Peyer's patch (tissue), 4 donors: Measurements from ENCODE around the gene DPY19L2. TPM values are rescaled to one million over a fixed set of nuclear protein-coding genes. Genes with fewer than 3 reads are reported as not detected.
"Not testable (repeated sequence)": the region's sequence is repeated elsewhere in the genome, so short reads cannot be mapped to it uniquely, and the experiment has no call there.

ENCODE experiments used
- DNase-seq, 3 donors: peaks; one replicate each; pipeline ENCODE4 v3.0.0-alpha.2; 2017 to 2019
- H3K27ac ChIP-seq, 4 donors: fragments of 200-600 bp; sonication (generic); one replicate each; pipeline ENCODE4 v1.5.1; 2016 to 2019
- H3K27me3 ChIP-seq, 2 donors: fragments of 200-600 bp; sonication (generic); one replicate each; pipeline ENCODE4 v1.5.1; 2019
- H3K36me3 ChIP-seq, 3 donors: fragments of 200-600 bp; sonication (generic); one replicate each; pipeline ENCODE4 v1.5.1; 2016 to 2019
- H3K4me1 ChIP-seq, 4 donors: fragments of 200-600 bp; sonication (generic); one replicate each; pipeline ENCODE4 v1.5.1; 2016 to 2019
- H3K4me3 ChIP-seq, 4 donors: fragments of 200-600 bp; sonication (generic); 1 replicate in 3 of 4; 2 replicates in 1 of 4; pipeline ENCODE4 v1.5.1; 2016 to 2019; ENCODE audit warnings: mild to moderate bottlenecking in 1 of 4
- H3K9me3 ChIP-seq, 4 donors: fragments of 200-600 bp; sonication (generic); one replicate each; pipeline ENCODE4 v1.5.1; 2016 to 2019; ENCODE audit warnings: mild to moderate bottlenecking in 1 of 4
- total RNA-seq, 4 donors: library from RNA; depleted of rRNA; stranded (reverse); fragments of >200 nt; gene quantifications; one replicate each; pipeline ENCODE4 v1.1.0, GENCODE V29; 2016

The DPY19L2 gene
- total RNA-seq, 4 donors from 2014 or later = 0.35 to 7.4 (median 2.7) TPM

DNA sequence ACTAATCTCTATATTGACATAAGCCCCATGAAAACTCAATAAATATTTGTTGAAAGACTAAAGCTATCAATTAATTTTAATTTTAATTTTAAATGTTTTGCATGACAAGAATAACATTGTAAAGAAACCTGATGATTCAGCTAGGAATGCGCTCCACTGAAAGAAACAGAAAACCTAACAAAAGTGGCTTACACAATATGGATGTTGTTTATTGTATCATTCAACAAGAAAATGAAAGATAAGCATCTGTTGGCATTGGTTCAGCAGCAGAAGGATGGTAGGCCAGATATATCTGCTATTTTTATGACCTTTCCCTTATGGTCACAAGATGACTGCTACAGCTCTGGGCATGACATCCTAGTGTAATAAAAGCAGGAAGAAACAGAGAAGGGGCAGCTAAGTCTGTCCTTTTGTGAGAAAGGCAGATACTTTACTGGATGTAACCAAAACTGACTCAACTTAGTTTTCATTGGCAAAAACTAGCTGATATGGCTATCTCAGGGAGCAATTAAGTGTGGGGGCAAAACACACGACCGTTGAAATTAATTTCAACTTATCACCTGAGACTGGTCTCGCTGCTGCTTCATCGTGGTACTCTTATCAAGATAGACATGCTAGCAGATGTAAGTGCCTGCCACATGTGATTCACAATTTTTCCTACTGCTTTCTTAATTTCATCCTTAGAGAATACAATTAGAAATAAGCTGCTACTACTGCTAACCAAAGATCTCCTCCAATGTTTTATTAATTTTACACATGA lies 24.7 kb downstream of the DPY19L2 start:
- not testable (repeated sequence) for H3K36me3 ChIP-seq, H3K4me1 ChIP-seq, H3K4me3 ChIP-seq, H3K27ac ChIP-seq, H3K9me3 ChIP-seq, DNase-seq, H3K27me3 ChIP-seq

DNA sequence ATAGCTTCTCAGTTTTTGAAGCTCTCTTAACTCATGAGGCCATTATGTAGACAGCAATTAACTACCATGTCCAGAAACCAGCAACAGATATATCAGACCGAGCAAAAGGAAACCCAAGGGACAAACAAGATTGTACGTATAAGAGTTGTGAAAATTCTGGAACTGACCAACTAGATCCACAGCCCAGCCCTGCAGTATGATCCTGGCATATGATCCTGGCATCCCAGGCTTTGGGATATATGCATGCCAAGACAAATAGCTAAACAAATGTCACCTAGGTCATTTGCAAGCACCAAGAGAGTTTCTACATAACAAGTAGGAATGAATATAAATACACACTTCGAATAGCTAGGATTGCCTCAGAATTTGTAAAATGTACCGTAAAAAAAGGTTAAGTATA lies 44.0 kb downstream of the DPY19L2 start:
- H3K36me3 ChIP-seq, H3K4me3 ChIP-seq, H3K27me3 ChIP-seq, H3K4me1 ChIP-seq, H3K27ac ChIP-seq, DNase-seq, H3K9me3 ChIP-seq: not testable (repeated sequence)

- not testable (repeated sequence) for H3K4me1 ChIP-seq, H3K27me3 ChIP-seq, H3K27ac ChIP-seq, H3K4me3 ChIP-seq, DNase-seq, H3K36me3 ChIP-seq, H3K9me3 ChIP-seq
Observed at GRCh38 chr12:63615544-63615943, 52.7 kb downstream of the DPY19L2 start.

DNA sequence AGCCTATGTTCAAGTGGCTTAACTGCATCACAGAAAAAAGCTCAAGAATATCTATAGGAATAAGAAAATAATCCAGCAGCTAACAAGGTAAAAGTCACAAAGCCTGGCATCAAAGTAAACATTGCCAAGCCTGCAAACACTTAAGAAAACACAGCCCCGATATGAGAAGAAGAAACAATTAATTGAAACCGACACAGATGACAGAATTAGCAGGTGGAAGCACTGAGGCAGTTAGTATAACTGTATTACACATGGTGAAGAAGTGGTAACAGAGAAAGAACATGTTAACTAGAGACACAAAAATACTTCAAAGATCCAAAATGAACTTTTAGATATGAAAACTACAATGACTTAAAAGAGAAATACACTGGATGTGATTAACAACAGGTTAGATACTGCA lies 57.0 kb downstream of the DPY19L2 start:
- not testable (repeated sequence) for H3K4me3 ChIP-seq, H3K9me3 ChIP-seq, H3K36me3 ChIP-seq, H3K4me1 ChIP-seq, H3K27ac ChIP-seq, H3K27me3 ChIP-seq, DNase-seq

DNA sequence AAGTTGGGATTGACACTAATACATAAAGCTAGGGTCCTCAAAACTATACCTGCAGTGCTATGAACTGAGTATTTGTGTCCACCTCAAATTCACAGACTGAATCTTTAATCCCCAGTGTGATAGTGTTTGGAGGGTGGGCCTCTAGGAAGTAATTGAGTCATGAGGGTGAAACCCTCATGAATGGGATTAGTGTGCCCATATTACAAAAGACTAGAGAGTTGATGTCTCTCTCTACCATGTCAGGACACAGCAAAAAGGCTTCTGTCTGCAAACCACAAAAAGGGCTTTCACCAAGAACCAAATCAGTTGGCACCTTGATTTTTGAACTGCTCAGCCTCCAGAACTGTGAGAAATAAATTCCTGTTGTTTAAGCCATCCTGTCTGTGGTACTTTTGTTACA lies 59.0 kb downstream of the DPY19L2 start:
- not testable (repeated sequence) for H3K27me3 ChIP-seq, DNase-seq, H3K27ac ChIP-seq, H3K4me3 ChIP-seq, H3K36me3 ChIP-seq, H3K9me3 ChIP-seq, H3K4me1 ChIP-seq

- H3K36me3 ChIP-seq, H3K27ac ChIP-seq, H3K4me3 ChIP-seq, H3K4me1 ChIP-seq, DNase-seq, H3K9me3 ChIP-seq, H3K27me3 ChIP-seq: not testable (repeated sequence)
Observed at GRCh38 chr12:63604985-63605384, 63.3 kb downstream of the DPY19L2 start.

- not testable (repeated sequence) for H3K4me1 ChIP-seq, H3K27ac ChIP-seq, H3K4me3 ChIP-seq, H3K36me3 ChIP-seq, H3K9me3 ChIP-seq, H3K27me3 ChIP-seq, DNase-seq
Observed at GRCh38 chr12:63594828-63595227, 73.5 kb downstream of the DPY19L2 start.

GRCh38 chr12:63584426-63584825 lies 83.9 kb downstream of the DPY19L2 start:
- H3K27ac ChIP-seq, H3K4me1 ChIP-seq, H3K9me3 ChIP-seq, DNase-seq, H3K27me3 ChIP-seq, H3K4me3 ChIP-seq, H3K36me3 ChIP-seq: not testable (repeated sequence)

GRCh38 chr12:63583289-63583688 lies 85.0 kb downstream of the DPY19L2 start:
- H3K27me3 ChIP-seq, H3K4me1 ChIP-seq, H3K27ac ChIP-seq, H3K9me3 ChIP-seq, DNase-seq, H3K36me3 ChIP-seq, H3K4me3 ChIP-seq: not testable (repeated sequence)

DNA sequence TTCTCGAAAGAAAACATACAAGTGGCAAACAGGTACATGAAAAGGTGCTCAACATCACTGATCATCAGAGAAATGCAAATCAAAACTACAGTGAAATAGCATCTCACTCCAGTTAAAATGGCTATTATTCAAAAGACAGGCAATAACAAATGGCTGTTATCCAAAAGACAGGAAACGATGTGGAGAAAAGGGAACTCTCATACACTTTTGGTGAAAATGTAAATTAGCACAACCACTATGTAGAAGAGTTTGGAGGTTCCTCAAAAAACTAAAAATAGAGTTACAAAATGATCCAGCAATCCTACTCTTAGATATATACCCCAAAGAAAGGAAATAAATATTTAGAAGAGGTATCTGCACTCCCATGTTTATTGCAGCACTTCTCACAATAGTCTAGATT lies 90.7 kb downstream of the DPY19L2 start:
- not testable (repeated sequence) for H3K9me3 ChIP-seq, H3K36me3 ChIP-seq, DNase-seq, H3K4me3 ChIP-seq, H3K4me1 ChIP-seq, H3K27ac ChIP-seq, H3K27me3 ChIP-seq

DNA sequence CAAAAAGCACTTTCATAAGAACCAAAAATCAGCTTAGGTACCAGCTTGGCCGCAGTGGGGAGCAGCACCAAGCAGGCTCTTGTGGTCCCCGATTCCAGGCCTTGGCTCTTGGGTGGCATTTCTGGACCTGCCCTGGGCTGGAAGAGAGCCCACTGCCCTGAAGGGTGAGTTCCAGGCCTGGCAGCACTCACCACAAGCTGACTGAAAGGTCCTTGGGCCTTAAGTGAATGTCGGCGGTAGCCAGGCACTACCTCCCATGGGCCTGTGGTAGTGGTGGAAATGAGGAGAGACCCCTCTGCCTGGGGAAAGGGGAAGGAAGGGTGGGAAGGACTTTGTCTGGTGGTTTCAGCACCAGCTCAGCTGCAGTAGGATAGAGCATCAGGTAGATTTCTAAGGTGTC lies 96.3 kb downstream of the DPY19L2 start:
- H3K27me3 ChIP-seq, H3K4me3 ChIP-seq, H3K9me3 ChIP-seq, H3K4me1 ChIP-seq, H3K36me3 ChIP-seq, DNase-seq, H3K27ac ChIP-seq: not testable (repeated sequence)

- H3K36me3 ChIP-seq = not testable (repeated sequence)
Observed at GRCh38 chr12:63558445-63558844, 109.8 kb downstream of the DPY19L2 start.

GRCh38 chr12:63551397-63551796 lies 116.9 kb downstream of the DPY19L2 start:
- H3K27me3 ChIP-seq, H3K4me3 ChIP-seq, H3K36me3 ChIP-seq, H3K9me3 ChIP-seq, H3K4me1 ChIP-seq, H3K27ac ChIP-seq, DNase-seq: not testable (repeated sequence)

More at GRCh38 chr12:63558445-63558844, 109.8 kb downstream of the DPY19L2 start:
- not testable (repeated sequence) for H3K27ac ChIP-seq, H3K4me3 ChIP-seq, DNase-seq, H3K4me1 ChIP-seq, H3K9me3 ChIP-seq, H3K27me3 ChIP-seq

GRCh38 chr12:63549034-63549433 lies 119.3 kb downstream of the DPY19L2 start:
- DNase-seq = not testable (repeated sequence)

DNA sequence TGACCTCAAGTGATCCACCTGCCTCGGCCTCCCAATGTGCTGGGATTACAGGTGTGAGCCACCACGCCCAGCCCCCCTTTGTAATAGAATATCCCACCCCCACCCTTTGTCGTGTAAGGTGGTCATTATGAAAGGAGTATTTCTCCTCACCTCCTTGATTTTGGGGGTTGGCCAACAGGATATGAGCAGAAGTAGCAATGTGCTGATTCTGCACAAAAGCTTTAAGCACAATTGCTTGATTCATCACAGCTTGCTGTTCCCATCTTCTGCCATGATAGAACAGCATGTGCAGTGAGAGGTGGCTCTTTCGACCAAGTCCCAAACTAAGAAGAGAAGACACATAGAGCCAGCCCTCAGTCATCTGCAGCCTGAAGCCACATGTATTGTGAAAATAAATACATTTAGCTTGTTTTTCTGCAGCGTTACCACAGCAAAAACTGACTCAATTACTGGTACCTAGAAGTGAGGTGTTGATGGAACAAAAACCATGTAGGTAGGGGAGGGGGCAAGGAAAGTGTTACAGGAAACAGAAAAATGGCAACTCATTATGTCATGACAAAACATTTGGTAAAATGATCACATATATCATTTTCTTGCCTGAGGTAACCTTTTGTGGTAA lies 122.9 kb downstream of the DPY19L2 start:
- not testable (repeated sequence) for H3K9me3 ChIP-seq, H3K4me1 ChIP-seq, H3K4me3 ChIP-seq, DNase-seq, H3K36me3 ChIP-seq, H3K27ac ChIP-seq, H3K27me3 ChIP-seq

More at GRCh38 chr12:63549034-63549433, 119.3 kb downstream of the DPY19L2 start:
- H3K27me3 ChIP-seq, H3K36me3 ChIP-seq, H3K4me1 ChIP-seq, H3K9me3 ChIP-seq, H3K27ac ChIP-seq, H3K4me3 ChIP-seq: not testable (repeated sequence)

DNA sequence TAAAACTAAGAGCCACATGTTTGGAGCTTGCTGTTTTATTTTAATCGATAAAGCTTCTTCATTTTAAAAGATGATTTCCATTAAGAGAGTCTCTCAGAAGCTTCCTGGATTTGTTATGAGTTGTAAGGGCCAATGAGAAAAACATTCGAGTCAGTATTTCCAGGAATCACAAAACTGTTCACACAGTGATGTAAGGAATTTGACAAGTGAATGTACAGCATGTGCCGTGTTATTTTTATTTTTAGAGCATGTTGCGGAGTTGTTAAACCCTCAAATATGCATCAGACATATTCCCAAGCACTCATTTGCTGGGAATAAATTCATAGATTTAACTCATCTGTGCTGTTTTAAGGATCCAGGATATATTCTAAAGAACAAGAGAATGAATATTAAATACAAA lies 129.6 kb downstream of the DPY19L2 start:
- H3K9me3 ChIP-seq, H3K27me3 ChIP-seq, H3K36me3 ChIP-seq, H3K4me3 ChIP-seq, DNase-seq, H3K27ac ChIP-seq, H3K4me1 ChIP-seq: not testable (repeated sequence)
